Astrocyte of the spinal cord (primary cell): ENCODE data around the gene HRH1.
A peak's percentile ranks its signal among the peaks of the same experiment; 100 is the strongest.

Source experiments
- DNase-seq: peaks from one replicate; pipeline ENCODE4 v3.0.0; 2011; ENCODE audit warnings: low read depth, low spot score
- H3K4me3 ChIP-seq: 2 replicates; pipeline ENCODE4 v1.5.1; 2011; ENCODE audit warnings: low read depth, mild to moderate bottlenecking, low read length, moderate library complexity
- CTCF ChIP-seq: IDR thresholded peaks from 2 replicates; pipeline ENCODE4 v1.5.1; 2012; ENCODE audit warnings: low read depth, mild to moderate bottlenecking, low read length, inconsistent platforms
- in situ Hi-C: cut with HindIII; loops from 2 replicates; pipeline ENCODE4 v1.10.0; 2017; ENCODE audit warnings: low sequenced_read_pairs

Gene HRH1

GRCh38 chr3:11140713-11141104 is 13.6 kb upstream of the HRH1 start:
- in situ Hi-C loops = no loop called here
- no peak for TF ChIP-seq CTCF
- no peak for DNase-seq
- no peak overlapping the region for H3K4me3 ChIP-seq

DNA sequence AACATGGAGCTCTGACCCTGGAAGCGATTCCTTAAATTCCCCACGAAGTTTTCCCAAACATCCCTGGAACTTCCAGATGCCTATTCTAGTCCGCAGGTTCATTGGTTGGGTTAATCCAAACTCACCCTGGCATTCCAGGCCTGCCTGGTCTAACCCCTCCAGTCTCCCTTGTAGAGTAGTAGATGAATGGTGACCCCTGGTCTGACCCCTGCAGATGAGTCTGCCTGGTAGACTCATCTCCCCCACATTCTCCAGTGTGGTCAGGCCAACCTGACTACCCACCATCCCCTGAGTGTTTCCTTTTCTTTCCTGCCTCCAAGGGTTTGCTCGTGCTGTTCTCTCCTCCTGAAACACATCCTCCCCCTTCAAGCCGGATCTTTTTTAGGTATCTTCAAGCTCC is 10.8 kb upstream of the HRH1 start:
- no peak for TF ChIP-seq CTCF
- no peak for DNase-seq
- in situ Hi-C loops = no loop called here
- H3K4me3 ChIP-seq = no peak overlapping the region

DNA sequence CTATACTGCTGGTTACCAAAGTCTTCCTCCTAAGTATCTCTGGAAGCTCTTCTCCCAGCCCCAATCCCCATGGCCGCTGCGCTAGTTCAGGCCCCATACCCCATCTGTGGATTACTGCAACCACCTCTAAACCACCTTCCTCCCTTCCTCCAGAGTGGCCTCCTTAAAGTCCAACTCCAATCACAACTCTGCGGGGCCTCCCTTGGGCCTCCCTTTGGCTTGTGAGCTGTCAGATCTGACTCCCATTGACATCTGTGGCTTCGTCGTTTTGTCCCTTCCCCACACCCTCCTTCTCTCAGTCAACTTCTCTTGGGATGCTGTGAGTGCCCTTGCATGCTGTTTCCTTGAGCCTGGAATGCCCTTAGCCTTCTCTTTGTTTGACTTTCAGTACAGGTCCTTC is 9.3 kb upstream of the HRH1 start:
- no peak for TF ChIP-seq CTCF
- in situ Hi-C loops = no loop called here
- no peak for DNase-seq
- no peak overlapping the region for H3K4me3 ChIP-seq

DNA sequence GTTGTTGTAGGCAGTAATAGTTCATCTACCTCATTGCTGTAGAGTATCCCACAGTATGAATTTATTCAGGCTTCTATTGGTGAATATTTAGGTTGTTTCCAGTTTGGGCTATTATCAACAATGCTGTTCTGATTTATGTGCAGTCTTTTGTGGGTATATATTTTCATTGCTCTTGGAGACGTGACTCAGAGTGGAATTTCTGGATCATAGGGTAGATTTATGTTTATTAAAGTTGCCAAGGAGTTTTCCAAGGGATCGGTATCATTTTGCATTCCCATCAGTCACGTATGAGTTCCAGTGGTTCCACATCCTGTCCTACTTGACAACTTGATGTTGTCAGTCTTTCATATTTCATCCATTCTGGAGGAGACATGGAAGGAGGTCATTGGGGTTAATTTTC is 8.4 kb upstream of the HRH1 start:
- in situ Hi-C loops = no loop called here
- no peak overlapping the region for H3K4me3 ChIP-seq
- TF ChIP-seq CTCF = no peak
- peak; percentile 94 for DNase-seq

- no peak for DNase-seq
- TF ChIP-seq CTCF = no peak
- in situ Hi-C loops = no loop called here
- H3K4me3 ChIP-seq = no peak overlapping the region
Observed at GRCh38 chr3:11146773-11147660, 7.3 kb upstream of the HRH1 start.

DNA sequence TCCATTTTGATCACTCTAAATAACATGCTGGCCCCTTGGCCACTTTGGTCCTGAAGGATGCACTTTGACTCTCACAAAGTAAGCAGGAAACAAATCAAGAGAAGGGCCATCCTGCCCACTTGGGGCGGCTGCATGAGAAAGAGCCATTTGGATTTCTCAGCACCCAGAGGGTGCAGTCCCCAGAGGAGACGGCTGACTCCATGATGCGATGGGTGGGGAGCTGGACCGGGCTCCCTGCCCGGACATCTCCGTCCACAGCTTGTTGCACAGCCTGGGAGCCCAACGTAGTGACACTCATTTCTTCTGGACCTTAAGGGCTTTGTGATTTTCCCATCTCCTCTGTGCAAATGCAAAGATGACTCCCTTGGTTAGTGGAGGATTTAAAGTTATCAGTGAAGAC is 4.0 kb upstream of the HRH1 start:
- no peak for TF ChIP-seq CTCF
- no peak for DNase-seq
- in situ Hi-C loops = no loop called here

More for the DNA sequence above, 4.0 kb upstream of the HRH1 start:
- no peak overlapping the region for H3K4me3 ChIP-seq
